Activated CD4-positive, alpha-beta T cell treated with anti-CD3 and anti-CD28 coated beads, Interleukin-2, amount 50 U/mL, for 1 hour (primary cell): ENCODE measurements around the gene CLEC4D.
"Not testable (repeated sequence)": the region's sequence is repeated elsewhere in the genome, so short reads cannot be mapped to it uniquely, and the experiment has no call there.

Experiments used
- DNase-seq: peaks from one replicate; pipeline ENCODE4 v3.0.0-alpha.2; 2020

CLEC4D gene

DNA sequence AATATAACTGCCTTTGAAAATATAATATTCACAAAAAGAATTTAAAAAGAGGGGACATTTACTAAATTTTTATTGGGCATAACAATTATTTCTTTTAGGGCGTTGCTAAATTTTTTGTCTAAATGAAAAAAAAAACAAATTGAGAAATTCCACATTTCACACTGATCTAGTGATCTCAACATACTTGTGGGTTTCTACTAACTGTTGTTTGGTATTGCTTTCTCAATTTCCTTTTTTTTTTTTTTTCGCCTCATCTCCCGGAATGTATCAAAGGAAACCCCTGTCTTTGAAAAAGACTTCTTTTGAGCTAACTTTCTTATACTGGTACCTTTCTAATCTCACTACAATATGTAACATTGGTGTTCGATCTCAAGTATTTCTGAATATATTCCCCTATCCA lies at the start of gene CLEC4D:
Gene CLEC4D (plus strand): TSS at position 248 of the 400 bp plus-strand sequence. CDS start 230 bp downstream, outside the sequence.
- no peak for DNase-seq

DNA sequence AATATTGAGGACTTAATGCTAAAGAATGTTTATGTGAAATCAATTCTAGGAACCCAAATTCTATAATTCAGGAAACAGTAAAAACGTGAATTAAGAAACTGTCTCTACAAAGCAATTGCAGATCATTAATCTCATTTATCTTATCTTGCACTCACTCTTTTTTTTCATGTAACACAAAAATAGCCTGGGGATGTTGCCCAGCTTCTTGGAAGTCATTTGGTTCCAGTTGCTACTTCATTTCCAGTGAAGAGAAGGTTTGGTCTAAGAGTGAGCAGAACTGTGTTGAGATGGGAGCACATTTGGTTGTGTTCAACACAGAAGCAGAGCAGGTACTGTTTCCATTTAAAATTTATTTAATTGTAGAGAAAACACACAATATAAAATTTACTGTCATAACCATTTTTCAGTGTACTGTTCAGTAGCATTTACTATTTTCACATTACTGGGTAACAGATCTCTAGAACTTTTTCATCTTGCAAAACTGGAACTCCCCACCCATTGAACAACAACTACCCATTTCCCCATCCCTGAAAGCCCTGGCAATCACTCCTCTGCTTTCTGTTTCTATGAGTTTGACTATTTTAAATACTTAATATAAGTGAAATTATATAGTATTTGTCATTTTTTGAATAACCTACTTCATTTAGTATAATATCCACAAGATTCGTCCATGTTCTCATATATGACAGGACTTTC lies 47.9 kb upstream of the CLEC4D start:
- no peak for DNase-seq

DNA sequence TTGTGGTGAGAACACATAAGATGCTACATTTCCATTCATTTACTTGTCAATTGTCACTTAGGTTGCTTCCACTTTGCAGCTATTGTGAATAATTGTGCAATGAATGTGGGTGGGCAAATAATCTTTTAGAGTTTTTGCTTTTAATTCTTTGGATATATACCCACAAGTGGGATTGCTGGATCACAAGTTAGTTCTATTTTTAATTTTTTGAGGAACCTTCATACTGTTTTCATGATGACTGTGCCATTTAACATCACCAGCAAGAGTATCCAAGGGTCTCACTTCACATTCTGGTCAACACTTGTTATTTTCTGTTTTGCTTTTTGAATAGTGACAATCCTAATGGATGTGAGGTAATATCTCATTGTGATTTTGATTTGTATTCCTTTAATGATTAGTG lies 47.1 kb upstream of the CLEC4D start:
- no peak for DNase-seq

DNA sequence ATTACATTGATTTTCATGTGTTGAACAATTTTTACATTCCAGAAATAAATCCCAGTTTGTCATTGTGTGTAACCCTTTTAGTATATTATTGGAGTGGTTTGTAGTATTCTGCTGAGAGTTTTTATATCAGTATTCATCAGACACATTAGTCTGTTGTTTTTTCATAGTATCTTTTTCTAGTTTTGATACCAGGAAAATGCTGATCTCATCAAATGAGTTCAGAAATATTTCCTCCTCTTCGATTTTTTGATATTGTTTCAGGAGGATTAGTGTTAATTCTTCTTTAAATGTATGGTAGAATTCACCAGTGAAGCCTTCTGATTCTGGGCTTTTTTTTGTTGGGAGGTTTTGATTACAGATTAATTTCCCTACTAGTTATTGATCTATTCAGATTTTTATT lies 42.2 kb upstream of the CLEC4D start:
- no peak for DNase-seq

DNA sequence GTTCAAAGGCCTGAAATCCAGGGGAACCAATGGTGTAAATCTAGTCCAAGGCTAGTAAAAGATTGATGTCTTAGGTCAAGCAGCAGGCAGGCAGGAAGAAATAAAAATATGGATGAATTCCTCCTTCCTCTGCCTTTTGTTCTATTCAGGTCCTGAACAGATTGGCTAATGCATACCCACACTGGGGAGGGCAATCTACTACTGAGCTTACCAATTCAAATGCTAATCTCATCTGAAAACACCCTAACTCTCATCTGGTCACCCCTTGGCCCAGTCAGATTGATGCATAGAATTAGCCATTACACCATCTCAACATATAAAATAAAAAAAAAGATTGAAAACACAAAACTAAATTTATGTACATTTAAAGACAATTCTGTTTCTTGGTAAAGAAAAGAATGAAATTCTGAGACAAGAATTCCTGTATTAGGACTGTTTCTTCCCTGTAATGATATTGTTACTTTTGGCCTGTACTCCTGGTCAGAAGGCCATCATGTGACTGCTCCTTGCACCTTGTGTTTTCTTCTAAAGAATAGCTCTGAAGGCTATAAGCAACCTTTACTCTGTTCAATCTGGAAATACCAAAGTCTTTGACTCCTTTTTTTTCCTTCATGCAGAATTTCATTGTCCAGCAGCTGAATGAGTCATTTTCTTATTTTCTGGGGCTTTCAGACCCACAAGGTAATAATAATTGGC lies 37.6 kb upstream of the CLEC4D start:
- DNase-seq, result no peak

DNA sequence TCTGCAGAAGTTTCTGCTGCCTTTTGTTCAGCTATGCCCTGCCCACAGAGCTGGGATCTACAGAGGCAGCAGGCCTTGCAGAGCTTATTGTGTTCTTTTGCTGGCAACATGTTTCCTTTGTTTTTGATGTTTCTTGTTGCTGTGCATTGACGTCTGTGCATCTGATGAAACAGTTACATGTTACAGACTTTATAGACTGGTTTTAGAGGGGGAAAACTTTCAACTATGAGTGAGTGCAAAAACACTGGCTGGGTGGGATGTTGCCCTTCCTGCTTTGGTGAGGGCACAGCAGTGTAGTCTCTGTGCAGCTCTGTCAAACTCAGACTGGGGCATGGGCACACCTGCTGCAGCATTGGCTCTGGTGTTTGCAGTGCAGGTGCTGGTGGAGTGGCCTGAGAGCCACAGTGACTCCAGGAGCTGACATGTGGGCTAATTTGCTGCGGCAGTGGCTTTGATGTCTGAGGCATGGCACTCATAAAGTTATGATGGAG lies 30.7 kb upstream of the CLEC4D start:
- DNase-seq, result no peak

DNA sequence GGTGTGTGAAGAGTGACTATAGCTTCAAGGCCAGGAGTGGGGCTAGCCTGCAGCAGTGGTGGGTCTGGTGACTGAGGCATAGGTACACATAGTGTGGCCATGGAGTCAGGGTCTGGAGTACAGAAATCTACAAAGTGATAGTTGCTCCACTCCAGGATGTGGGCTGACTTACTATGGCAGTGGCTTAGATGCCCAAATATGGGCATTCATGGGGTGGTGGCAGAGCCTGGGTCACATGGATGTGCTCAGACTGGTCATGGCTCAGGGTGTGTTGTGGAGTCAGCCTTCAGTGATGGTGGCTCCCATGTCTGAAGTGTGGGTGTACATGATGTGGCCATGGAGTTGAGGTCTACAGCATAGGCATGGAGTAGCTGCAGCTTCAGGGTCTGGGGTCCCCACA lies 30.2 kb upstream of the CLEC4D start:
- DNase-seq, result no peak

DNA sequence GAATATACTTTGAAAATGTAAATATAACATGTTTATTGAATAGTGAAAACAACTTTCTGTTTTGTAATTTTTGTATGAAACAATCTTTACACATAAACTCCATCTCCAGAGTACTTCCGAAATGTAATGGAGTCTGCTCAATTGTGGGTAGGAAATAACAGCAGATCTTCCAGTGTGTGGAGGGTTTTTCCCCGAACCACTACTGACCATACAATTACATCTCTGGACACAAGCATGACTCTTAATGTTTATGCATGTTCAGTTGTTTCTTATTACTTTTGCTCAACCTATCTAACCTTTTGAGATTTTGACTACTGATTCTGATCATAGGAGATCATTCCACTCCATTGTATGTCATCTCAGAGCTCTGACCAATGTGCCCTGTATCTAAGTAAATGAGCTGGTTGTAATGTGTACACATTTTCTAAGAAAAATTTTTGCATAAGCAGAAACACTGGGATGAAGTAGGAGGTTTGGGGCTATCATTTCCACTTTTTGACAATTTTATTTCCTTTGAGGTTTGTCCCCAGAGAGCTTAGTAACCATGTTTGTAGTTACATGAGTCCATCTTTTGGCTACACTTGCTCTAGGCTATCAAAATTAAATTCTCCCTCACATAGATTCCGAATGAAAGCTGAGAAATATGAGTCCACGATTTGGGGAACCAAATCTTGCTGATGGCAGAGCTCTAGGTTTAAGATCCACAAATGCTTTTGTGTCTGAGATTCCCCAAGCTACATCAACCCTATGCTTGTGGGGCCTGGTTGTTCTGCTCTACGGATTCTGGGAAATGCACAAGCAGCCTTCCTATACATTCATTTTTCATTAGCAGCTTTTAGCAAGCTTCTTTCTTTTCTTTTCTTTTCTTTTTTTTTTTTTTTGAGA lies 21.4 kb upstream of the CLEC4D start:
- no peak for DNase-seq

DNA sequence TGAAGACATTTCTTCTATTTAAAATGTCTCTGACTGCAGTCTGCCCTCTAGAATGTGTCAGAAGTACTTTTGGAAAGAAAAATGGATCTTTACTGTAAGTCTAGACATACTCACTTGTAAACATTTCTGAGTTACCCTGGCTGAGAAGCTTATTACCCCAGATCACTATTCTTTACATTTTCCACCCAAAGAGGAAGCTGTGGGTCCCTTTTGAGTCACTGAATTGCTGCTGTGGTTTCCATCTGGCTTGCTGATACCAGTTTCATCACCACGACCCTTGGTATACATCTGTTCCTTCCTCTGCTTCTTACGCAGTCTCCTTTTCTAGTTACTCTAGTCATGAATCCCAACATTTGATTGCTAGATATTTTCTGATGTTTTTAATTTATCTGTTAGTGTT lies 20.2 kb upstream of the CLEC4D start:
- DNase-seq, result no peak

DNA sequence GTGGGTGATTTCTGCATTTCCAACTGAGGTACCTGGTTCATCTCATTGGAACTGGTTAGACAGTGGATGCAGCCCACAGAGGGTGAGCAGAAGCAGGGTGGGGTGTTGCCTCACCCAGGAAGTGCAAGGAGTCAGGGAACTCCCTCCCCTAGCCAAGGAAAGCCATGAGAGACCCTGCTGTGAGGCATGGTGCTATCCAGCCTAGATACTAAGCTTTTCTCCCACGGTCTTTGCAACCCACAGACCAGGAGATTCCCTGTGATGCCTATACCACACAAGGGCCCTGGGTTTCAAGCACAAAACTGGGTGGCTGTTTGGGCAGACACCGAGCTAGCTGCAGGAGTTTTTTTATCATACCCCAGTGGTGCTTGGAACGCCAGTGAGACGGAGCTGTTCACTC lies 17.6 kb upstream of the CLEC4D start:
- DNase-seq, result not testable (repeated sequence)

DNA sequence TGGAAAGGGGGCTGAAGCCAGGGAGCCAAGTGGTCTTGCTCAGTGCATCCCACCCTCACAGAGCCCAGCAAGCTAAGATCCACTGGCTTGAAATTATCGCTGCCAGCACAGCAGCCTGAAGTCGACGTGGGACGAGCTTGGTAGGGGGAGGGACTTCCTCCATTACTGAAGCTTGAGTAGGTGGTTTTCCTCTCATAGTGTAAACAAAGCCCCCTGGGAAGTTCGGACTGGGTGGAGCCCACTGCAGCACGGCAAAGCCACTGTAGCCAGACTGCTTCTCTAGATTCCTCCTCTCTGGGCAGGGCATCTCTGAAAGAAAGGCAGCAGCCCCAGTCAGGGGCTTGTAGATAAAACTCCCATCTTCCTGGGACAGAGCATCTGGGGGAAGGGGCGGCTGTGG lies 17.2 kb upstream of the CLEC4D start:
- DNase-seq, result not testable (repeated sequence)

DNA sequence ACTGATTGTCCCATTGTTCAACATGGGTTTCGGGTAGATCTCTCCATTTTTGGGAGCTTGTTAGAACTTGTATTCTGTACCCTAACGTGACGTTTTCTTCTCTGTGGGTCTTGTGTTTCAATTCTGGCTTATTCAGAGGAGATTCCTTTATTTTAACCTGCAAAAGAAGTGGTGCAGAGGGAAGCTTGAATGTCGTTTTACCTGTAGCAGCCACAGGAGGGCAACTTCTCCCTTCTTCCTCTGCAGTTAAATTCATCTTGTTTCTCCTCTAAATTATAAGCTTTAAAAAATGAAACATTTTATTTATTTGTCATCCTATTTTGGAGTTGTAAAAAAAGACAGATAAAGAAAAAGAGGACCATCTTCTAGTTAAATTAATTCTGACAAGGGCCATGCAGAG lies 13.7 kb upstream of the CLEC4D start:
- no peak for DNase-seq

DNA sequence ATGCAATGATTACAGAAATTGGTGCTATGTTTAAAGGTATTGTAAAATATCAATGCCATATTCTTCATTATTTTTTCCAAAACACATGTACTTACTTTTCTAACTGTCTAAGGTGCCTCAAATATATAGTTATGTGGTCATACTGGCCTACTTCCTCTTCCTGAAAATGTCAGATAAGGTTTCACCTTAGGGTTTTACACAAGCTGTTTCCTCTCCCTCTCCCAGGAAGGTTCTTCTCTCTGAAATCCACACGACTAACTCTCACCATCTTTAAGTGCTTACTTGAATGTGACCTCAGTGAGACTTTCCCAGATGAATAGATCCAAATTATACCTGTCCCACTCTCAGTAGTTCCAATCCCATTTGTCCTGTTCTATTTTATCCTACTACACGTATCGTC lies 11.6 kb upstream of the CLEC4D start:
- DNase-seq, result no peak

DNA sequence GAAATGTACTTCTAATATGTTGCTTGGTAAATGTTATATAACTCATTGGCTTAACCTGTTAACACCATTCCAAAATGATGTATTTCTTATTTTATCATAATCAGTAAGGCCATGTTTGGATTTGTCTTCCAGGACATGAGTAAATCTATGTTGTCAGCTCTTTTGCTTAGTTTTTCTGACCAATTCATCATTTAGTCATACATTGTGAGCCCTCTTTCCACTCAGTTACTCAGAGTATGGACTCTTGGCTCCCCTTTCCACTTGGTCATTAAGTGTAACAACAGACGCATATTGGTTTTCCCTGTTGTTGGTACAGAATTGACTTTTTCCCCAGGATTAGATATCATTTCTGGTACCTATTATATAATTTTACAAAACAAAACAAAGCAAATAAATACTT lies 9.0 kb upstream of the CLEC4D start:
- no peak for DNase-seq

DNA sequence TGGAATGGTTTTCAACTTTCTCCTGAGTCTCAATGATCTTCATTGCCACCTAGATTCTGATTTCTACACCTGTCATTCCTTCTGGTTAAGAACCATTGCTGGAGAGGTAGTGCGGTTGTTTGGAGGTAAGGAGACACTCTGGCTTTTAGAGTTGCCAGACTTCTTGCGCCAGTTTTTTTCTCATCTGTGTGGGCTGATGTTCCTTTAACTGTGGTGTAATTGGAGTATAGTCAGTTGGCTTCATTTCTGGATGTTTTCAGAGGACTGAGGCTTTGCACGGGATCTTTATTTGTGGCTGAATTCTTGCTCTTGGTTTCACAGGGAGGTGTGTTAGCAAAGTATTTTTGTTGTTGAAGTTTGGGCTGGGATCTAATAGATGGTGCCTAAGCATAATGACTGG lies 5.7 kb upstream of the CLEC4D start:
- no peak for DNase-seq

DNA sequence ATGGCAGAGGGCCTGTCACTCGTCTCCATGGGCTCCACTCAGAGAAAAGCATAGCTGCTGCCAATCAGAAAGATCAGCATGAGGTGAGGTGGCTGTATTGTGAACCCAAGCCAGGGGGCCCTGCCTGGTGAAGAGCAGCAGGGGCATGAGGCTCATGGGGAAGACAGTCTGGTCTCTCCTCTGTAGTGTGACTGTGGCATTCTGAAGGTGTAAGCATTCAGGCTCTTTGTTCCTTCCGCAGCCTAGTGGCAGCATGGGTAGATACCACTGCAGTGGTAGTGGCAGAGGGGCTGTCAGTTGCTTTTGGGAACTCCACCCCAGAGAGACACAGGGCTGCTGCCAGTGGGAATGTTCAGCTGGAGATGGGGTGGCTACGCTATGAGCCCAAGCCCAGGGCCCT lies 5.1 kb upstream of the CLEC4D start:
- no peak for DNase-seq

DNA sequence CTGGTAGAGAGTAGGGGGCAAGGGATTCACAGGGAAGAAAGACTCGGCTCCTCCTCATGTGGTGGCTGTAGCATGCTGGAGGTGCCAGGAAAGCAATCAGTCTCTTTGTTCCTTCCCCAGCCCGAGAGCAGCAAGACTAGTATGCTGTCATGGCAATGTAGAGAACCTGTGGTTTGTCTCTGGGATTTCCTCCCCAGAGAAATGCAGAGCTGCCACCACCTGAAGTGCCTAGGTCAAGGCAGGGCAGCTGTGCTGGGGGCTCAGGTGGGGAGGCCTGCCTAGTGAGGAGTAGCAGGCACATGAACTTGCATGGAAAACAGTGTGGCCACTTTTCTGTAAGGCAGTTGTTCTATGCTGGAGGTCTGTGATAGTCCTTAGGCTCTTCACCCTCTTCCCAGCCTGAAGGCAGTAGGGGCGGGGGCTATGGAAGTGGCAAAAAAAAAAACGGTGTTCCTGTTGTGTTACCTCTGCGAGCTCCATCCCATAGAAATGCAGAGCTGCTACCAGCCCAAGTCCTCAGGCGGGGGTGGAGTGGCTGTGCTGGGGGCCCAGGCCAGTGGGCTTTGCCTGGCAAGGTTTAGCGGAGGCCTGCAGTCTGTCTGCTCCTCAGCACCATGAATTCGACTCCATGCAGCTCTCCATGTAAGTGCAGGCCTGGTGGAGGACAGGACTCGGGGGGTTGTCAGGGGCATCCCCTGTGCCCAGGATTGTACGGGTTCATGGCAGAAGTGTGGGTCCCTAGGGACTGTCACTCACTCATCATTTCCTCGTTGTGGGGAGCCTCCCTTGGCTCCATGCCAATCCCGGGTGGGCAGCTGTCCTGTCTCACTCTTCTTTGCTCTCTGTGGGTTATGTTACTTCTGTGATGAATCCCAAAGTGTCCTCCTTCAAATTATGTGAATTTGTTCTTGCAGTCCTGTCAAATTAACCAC lies 4.1 kb upstream of the CLEC4D start:
- DNase-seq, result no peak

DNA sequence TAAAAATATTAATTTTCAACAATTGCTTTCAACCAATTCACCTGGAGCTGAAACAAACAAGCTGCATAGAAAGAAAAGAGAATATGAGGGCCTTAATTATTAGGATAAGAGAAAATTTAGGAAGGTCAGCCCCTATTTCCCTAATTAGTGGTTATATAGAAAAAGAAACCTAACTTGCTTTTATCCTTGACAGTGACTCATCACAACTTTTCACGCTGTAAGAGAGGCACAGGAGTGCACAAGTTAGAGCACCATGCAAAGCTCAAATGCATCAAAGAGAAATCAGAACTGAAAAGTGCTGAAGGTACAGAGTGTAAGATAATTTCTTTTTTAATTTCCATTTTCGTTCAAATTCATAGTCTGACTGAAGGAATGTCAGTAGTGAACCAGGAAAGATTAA lies 4.7 kb downstream of the CLEC4D start:
- DNase-seq, result no peak

DNA sequence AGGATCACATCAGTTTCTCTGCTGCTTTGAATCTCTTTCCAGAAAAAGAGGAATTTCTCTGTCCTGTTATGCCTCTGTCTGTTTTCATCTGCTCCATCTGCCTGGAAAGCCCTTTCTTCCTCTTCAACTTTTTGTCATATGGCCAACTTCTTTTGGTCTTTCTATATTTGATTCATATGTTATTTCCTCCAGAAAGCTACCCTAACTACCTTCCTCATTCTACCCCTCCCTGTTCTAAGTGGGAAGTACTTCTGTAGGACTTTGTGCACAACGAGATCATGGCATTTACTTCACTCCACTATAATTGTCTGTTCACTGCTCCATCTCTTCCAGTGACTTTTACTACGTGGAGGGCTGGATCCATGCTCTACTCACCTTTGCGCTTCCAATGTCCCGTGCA lies 5.9 kb downstream of the CLEC4D start:
- no peak for DNase-seq

DNA sequence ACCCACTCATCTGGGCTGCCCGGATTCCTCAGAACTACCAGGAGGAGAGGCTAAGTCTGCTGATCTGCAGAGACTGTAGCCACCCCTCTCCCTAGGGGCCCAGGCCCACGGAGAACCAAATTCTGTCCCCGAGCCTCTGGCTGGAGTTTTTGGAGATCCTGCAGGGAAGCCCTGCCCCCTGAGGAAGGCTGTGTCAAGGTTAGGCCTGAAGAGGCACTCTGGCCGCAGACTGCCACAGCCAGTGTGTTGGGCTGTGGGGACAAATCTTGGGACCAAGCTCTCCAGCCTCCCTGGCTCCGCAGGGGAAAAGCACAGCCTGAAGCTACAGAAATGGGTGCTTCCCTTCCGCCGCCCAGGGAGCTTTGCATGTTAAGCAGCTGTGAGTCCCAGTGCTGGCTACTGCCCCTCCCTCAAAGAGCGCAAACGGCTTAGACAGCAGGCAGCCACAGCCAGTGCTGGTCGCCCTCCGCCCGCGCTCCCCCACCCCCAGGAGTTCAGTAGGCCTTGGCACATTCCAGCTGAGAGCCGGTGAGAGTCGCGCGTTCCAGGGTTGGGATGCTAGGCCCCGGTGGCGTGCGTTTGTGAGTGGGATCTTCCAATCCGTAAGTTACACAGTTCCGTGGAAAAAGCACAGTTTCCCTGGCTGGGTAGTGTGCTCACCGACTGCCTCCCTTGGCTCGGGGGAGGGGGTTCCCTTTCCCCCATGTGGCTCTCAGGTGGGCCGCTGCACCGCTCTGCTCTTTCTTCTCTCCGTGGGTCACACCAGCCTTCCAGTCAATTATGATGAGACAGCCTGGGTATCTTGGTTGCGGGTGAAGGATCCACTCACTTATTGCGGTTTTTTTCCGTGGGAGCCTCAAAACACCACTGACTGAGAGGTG lies 14.2 kb downstream of the CLEC4D start:
- no peak for DNase-seq

DNA sequence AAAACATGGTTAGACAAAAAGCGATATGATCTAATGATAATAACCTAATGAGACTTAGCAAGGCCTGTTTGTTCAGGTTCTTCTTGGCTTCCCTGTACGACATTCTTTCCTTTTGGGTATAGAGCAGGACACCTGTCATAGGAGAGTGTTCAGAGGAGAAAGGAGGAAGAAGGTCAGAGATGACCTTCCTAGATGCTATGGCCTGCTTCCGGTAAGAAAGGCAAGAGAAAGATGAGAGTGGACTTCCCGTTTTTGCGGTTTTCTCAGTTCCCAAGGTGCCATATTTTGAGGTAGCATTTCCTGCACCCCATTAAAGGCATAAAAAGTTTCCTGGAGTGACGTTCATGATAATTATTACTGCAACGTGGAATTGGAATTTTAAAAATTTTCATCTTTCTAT lies 18.7 kb downstream of the CLEC4D start:
- no peak for DNase-seq
